Measurements from ENCODE around the gene RCN2.

DNA sequence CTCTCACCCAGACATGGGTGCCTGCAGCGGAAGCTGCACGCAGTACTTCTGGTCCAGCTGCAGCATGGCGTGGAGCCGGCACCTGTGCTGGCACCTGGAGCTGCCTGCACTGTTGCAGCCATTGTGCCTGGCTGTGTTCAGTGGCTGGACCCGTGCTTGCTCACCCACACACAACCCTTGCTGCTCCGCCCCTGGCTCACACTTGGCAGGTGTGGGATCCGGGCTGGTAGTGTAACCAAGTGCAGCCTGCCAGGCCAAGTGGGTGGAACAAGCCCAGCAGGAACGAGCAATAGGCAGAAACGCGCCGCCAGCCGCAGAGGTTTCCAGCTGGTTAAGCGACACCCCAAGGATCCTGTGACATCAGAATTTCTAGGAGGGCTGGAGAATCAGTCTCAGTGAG is 15.2 kb upstream of the RCN2 start:
- TF ChIP-seq CTCF (conservative IDR thresholded peaks at IDR 0.05; ENCODE audit: low read depth, low read length) (no peak), EZH2 (IDR thresholded peaks at IDR 0.05; ENCODE audit: borderline replicate concordance, low read depth, low read length, poor library complexity, severe bottlenecking) (no peak)
